ENCODE data around the gene BANK1.

- TF ChIP-seq YY1 (IDR thresholded peaks at IDR 0.05; ENCODE audit: insufficient read depth, insufficient read length), result no peak
- no peak for TF ChIP-seq ZNF274 (IDR thresholded peaks at IDR 0.05; ENCODE audit: low read depth, low read length)
Observed at GRCh38 chr4:101846550-101846949, 56.0 kb downstream of the BANK1 start.

Measured in NT2/D1 (cell line).